Stimulated activated CD8-positive, alpha-beta memory T cell treated with anti-CD3 and anti-CD28 coated beads, Interleukin-15, amount 100 ng/mL, for 48 hours (primary cell): ENCODE measurements around the gene ATP6V1B1.
A peak's percentile ranks its signal among the peaks of the same experiment; 100 is the strongest.

Source experiments
- DNase-seq, 2 donors: peaks; one replicate each; pipeline ENCODE4 v3.0.0-alpha.2; 2020; ENCODE audit warnings: low read depth in 2 of 2

ATP6V1B1 gene

GRCh38 chr2:70935468-70936164 is at the start of gene ATP6V1B1:
Gene ATP6V1B1 (plus strand): TSS chr2:70935900. CDS start chr2:70935955, 55 bp downstream.
- no peak for DNase-seq

GRCh38 chr2:70886541-70886987 is 49.1 kb upstream of the ATP6V1B1 start:
- no peak for DNase-seq

DNA sequence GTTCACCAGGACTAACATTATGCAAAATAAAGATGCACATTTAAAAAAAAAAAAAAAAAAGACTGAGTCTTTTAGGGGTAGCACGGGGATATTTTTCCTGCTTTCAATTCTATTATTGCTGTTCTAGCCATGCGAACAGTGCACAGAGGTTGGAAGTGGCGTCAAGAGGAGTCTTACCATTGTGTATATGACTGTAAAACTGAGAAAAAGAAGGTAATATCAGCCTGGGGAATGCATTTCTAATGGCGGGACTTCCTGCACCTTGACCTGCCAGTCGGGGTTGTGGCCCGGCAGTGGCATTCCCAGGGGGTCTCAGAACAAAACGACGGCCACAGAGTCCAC is 48.5 kb upstream of the ATP6V1B1 start:
- no peak for DNase-seq

DNA sequence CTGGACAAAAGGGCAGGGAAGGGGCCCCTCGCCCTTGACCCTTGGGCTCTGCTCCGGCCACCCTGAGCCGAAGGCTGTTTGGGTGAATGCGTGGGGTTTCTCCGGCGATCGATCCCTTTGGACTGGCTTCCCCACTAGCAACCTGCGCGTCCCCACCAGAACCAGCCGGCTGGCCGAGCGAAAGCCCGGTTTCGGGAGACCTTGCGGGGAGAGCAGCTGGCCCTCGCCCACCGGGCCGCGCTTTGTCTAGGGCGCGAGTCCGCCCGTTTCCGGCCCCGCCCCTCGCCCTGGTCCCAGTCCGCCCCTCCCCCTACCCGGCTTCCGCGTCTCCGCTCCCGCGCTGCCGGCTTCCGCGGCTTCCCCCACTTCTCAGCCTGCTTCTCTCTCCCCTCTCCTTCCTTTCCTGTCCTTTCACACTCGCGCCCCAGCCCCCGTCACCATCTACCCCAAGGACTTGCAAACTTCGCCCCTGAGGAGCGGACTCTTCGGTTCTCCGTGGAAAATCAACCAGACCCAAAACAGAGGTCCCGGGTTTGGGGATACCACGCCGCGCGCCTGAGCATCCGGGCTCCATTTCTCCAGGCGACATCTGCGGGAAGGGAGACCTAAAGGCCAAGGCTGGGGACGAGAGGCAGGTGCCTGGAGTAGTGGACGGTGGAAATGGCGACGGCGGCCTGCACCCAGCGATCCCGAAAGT is 48.0 kb upstream of the ATP6V1B1 start:
- DNase-seq, result peak in 1 of 2 donors; percentile 22

DNA sequence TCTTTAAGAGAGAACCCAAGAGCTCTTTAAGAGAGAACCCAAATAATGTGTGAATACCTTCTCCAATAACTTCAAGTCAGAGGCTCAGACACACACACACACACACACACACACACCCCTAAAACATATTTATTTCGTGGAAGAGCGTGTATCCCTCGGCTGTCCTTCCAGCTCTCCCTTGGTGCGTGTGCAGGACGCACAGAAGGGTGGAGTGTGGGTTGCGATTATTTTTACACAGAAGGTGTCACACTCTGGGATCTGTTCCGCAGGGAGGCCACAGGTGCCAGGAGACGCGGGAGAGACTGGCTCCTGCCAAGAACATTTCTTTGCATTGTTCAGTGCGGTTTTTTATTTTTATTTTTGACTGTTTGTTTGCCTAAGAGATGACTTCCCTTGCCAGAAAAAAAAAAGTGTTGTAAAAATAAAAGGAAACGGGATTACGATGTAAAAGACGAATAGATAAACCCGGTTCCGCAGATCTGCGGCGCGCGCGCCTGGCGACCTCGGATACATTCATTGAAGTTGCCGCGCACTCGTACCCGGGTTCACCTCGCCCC is 47.3 kb upstream of the ATP6V1B1 start:
- DNase-seq, result no peak

DNA sequence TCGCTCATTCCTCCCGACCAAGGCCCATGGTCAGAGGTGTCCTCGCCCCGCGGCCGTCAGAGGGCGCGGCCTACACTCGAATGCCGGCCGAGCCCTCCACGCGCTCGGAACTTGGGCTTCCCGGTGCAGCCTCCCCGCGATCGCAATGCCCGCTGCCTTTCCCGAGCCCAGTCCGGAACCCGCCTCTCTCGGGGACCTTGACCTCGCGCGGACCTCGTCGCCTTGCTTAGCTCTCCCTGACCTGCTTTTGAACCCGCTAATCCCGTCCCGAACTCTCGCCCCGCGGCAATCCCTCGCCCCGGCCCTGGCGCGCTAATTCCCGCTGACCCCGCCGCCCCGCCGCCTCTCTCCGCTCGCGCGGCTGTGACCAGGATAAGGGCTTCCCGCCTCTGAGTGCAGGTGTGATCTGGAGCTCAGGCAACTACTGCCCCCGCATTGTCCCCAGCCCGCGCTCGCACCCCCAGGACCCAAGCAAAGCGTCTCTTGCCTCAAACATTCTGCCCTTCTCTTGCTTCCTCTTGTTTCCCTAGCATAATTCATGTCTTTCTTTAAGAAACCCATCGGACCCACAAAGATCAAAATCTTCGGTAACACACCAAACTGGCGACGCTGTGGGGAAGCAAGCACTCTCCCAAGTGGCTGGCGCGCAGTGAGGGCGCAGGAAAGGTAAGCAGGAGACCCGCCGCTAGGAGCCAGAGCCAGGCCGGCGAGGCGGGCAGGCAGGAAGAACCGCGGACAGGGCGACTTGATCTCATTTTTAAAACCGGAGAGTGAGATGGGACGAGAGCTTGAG is 46.6 kb upstream of the ATP6V1B1 start:
- no peak for DNase-seq

DNA sequence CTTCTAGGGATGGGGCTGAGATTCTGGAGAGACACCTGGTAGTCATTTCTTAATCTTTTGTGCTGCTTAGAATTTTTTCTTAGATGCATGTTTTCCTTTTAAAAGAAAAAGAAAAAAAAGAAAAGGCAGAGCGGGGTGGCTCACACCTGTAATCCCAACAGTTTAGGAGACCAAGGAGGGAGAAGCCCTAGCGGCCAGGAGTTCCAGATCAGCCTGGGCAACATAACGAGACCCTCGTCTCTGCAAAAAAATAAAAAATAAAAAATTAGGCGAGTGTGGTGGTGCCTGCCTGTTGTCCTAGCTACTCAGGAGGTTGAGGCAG is 46.0 kb upstream of the ATP6V1B1 start:
- DNase-seq, result no peak

GRCh38 chr2:70890469-70891065 is 45.1 kb upstream of the ATP6V1B1 start:
- DNase-seq, result no peak

DNA sequence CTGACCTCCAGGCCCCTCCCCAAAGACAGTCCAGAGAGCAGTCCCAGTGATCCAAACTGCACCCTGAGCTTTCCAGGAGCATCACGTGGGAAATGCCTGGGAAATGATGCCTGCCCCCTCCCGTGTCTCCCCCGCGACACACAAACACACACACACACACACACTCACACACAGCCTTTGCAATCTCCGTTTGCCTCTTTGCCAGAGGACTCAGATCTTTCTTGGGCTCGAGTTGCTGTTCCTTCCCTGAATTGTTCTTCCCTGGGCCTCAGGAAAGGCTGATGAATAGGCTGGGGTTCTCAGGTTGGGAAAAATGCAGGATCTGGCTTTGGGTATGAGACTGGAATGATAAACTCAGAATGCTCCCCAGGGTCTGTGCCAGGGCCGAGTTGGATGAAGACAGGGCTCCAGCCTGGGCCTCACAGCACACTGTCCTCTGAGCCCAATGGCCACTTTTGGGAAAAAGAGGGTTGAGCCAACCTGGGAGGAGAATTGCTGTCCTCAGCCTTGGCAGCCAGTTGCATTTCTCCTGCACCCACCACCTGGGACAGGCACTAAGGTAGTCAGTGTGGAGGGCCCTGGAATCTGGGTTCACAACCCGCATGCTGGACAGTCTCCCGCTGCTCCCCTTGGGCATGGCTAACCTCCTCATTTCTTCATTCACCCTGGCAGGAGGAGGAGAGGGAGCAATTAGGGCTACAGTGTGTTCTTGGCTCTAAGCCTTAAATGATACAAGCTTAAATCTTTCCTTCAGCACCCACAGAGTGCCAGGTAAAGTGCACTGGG is 43.9 kb upstream of the ATP6V1B1 start:
- no peak for DNase-seq

DNA sequence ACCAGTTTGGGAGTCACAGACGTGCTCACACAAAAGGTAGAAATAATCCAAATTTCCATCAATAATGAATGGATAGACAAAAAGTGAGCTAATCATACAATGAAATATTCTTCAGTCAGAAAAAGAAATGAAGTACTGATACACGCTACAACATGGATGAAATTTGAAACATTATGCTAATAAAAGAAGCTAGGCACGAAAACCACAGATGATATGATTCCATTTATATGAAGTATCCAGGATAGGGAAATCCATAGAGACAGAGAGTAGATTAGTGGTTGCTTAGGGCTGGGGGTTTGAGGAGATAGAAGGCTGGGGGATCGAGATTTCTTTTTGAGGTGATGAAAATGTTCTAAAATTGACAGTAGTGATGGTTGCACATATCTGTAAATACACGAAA is 43.0 kb upstream of the ATP6V1B1 start:
- DNase-seq, result no peak

- DNase-seq, result no peak
These were observed 42.5 kb upstream of the ATP6V1B1 start for GRCh38 chr2:70893186-70893585.

DNA sequence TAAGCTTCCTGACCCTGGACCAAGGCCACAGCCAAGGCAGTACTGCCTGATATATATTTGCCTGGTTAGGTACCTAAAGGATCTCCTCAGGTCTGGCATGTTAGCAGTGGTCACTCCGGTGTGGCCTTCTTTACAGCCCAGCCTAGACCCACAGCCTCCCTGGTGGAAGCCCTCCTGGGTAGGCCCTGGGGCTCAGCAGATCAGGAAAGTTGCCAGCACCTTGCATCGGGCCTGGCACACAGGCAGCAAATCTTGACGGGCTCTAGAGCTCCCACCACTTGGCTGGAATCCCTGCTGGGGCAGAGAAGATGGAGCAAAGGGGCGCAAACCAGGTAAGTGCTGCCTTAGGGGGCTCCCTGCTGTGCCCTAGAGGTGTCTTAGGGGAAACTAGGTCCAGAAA is 40.9 kb upstream of the ATP6V1B1 start:
- no peak for DNase-seq

DNA sequence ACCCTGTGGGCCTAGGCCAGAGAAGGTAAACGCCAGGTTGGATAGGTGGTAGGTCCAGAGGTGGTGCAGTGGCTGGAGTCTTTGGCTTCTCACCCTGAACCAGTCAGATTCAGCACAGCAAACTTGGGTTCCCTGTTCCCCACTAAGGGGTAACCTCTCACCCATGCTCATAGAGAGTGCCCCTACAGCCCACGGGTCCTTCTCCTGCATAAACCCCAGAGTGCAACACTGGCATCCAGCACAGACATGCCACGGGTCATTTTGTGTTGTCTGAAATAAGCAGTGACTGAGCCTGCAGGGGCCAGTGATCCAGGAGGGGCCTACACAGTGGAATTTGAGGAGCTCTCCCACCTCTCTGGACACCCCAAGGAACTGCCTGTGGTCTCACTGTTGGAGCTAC is 40.5 kb upstream of the ATP6V1B1 start:
- no peak for DNase-seq

- no peak for DNase-seq
These were observed 39.5 kb upstream of the ATP6V1B1 start for GRCh38 chr2:70895998-70896764.

- DNase-seq, result no peak
These were observed 38.9 kb upstream of the ATP6V1B1 start for GRCh38 chr2:70896765-70897202.

DNA sequence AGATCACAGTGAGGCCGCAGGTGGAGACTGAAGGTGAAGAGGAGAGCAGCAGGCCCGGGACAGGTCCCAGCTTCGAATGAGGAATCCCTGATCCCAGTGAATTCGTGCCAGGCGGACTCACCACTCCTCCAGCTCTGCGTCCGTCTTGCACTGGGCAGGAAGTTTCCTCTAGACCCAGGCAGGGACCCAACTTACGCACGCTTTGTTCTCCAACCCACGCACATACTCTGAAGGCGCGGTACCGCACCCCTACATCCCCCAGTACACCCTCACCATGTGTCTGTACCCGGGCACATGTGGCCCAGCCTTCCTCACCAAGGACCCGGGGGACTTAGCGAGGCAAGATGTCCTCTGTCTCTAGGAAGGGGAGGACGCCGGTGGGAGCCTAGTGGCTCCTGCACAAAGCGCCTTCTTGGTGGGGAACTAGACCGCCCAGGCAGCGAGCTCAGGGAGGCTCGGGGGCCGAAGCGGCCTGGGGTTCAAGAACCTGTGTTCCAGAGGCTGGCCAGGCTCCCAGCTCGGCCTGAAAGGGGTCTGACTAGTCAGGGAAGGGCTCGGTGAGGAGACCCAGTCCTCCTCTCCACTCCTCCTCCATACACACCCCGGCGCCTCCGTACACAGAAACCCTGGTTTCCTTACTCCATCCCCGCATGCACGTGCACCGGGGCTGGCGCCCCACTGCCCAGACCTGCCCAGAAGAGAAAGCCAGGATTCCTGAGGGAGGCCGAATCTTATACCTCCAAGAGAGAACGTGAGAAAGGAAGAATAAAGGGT is 38.3 kb upstream of the ATP6V1B1 start:
- no peak for DNase-seq

- no peak for DNase-seq
These were observed 37.8 kb upstream of the ATP6V1B1 start for GRCh38 chr2:70897977-70898226.

DNA sequence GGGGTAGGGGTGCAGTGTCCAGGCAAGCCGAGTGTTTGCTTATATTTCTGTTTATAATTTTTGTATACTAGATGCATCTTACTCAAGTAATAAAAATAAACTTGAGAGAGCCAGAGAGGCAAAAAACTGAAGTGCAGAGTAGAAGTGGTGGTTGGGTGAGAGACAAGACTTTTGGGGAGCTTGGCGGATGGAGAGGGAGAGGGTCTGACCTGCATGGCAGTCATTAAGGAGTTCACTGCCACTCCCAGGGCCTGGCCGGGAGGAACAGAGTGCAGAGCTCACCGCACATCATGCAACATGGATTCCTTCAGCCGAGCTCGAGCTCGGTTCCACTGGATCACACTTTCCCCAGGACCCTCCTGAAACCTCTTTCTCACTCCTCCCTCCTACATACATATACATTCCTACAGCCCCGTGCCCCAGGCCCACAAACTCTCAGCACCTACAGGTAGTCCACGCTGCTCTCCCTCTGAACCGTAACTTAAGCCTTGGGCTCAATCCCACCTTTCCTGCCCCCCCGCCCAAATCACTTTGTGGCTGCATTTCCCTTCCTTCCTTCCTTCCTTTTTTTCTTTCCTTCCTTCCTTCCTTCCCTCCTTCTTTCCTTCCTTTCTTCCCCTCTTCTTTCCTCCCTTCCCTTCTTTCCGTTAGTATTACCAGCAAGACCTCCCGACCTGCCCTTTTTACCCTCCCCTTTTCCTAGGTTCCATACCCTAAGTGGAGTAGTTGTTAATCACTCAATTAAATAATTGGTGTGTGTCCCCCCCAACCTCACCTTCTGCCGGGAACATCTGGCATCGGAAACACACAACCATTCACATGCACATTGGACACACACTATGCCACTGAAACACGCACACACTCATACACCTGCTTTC is 37.1 kb upstream of the ATP6V1B1 start:
- no peak for DNase-seq
